Measurements from ENCODE around the gene TASP1.
"Not testable (repeated sequence)": the region's sequence is repeated elsewhere in the genome, so short reads cannot be mapped to it uniquely, and the experiment has no call there.

TASP1 gene

DNA sequence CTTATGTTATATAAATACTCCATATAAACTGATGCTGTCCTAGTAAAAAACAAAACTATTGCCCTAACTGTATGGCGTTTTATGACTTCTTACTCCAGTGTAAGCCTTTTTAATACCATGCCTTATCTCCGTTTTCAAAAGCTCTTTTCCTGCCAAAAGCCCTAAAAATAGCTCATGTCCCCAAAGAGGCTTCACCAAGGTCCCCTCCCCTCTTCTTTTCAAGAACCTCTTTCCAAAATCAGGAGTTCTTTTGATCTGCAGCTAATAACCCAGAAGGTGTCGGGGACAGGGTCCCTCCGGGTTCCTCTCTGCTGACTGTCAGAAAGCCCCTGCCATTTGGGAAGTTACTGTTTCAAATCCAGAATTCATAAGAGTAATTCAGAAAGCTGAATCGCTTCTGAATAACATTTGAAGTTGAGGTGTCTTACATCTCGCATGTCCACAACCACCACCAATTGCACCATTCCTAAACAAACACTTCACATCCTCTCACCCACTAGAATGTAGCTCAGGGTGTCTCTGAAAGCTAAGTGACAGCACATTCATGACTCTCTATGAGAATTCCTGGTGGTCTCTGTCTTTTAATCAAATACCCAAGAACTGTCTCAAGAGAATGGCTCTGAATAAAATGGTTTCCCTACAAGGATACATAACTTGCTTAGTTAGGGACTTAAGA is 13.3 kb downstream of the TASP1 start:
- Histone ChIP-seq H3K27me3 (no peaks in the 10 kb centered on the region), H3K9me3 (replicated peaks in 1 of 11) (no peaks in the 10 kb centered on the region), H3K36me3 (peaks cover 33 to 73% (median 58%) of the 10 kb centered on the region in 11 experiments), H3K4me2 (no peak overlapping the region), H3K27ac (no peak overlapping the region), H4K20me1 (peaks cover 0 to 26% (median 0%) of the 10 kb centered on the region in 11 experiments; a peak in 7 of 22 replicates), H3K4me3 (no peak overlapping the region), H3K4me1 (peaks cover 0 to 5% (median 0%) of the 10 kb centered on the region in 10 experiments; a peak in 1 of 20 replicates), H3K9ac (no peak overlapping the region)
- TF ChIP-seq Cebpa-rat (IDR thresholded peaks at IDR 0.05) = no peak

DNA sequence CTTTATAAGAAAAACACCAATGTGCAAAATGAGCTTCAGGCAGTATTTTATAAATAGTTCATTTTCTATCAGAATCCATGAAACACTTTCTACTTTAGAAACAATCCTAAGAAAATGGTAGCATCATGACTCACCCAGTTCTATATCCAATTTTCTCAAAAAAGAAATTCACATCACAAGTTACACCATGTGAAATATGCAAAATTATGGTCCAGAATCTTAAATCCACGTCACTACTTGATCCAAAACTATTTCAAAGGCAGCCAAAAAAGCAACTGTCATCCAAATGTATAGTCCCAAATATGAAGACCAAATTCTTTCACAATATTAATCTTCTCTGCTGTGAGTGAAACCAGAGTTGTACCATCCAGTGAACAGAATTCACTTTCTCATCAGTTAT is 19.3 kb downstream of the TASP1 start:
- H3K9me3 ChIP-seq (replicated peaks in 1 of 11); H3K4me1 ChIP-seq; H4K20me1 ChIP-seq; H3K4me3 ChIP-seq; H3K27ac ChIP-seq; H3K27me3 ChIP-seq; H3K4me2 ChIP-seq; H3K9ac ChIP-seq: not testable (repeated sequence)
- peaks cover 9 to 52% (median 26%) of the 10 kb centered on the region in 11 experiments; a peak in 19 of 22 replicates for H3K36me3 ChIP-seq

DNA sequence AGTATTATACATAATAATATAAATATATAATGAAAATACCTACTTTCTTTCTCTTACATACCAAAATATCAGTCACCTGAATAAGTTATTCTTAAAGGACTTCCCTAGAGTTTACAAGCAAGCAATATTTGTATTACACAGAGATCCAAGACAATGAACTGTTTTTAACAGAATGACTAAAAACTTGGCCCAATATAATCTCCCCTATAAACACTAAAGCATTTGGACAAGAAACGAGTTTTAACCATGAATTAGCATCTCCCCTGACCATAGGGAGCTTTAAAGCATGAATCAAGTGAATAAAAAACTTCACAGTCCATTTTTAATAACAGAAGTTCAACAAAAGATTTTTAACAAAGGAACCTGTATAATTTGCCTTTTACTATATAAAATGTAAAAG is 20.3 kb downstream of the TASP1 start:
- not testable (repeated sequence) for H4K20me1 ChIP-seq; H3K27me3 ChIP-seq; H3K4me1 ChIP-seq; H3K27ac ChIP-seq; H3K9me3 ChIP-seq (replicated peaks in 1 of 11); H3K4me2 ChIP-seq; H3K9ac ChIP-seq; H3K4me3 ChIP-seq
- peaks cover 9 to 53% (median 26%) of the 10 kb centered on the region in 11 experiments; a peak in 19 of 22 replicates for H3K36me3 ChIP-seq

DNA sequence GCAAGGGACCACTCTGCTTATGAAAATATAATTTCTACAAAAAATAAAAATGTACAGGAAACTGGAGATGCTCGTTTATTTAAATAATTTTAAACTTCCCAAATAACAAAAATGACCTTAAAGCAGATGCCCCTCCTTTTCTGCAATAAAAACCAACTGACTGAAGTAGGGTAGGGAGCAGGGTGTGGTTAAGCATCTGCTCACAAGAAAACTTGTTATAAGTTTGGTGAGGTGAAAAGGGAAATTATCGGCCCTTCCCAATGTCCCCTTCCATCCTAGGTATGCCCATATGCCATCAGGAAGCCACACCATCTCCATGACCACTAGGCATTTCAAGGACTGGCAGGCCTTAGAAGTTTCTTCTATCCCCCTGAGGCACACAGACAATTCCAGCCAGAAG is 21.1 kb downstream of the TASP1 start:
- H4K20me1 ChIP-seq; H3K4me2 ChIP-seq; H3K9me3 ChIP-seq (replicated peaks in 1 of 11); H3K4me3 ChIP-seq; H3K27me3 ChIP-seq; H3K27ac ChIP-seq; H3K9ac ChIP-seq; H3K4me1 ChIP-seq: not testable (repeated sequence)
- peaks cover 9 to 44% (median 29%) of the 10 kb centered on the region in 11 experiments; a peak in 19 of 22 replicates for H3K36me3 ChIP-seq

DNA sequence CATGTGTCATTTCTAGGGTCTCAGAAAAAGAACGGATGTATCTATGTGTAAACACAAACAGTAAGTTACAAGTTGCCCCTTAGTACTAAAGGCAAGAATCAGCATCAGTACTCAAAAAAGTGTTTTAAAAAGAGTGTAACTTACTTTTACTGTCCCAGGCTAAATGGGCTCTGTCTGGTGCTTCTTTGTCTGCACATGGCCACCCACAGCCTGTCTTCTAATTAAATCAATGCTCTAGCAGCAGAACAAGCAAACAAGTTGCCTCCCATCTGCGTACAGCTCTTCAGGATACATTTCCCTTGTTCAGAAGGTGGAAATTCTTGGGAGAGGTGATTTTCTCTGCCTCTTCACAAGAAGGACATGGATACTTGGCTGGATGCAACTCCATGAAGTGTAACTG is 22.0 kb downstream of the TASP1 start:
- H3K9ac ChIP-seq; H3K4me3 ChIP-seq; H3K4me2 ChIP-seq; H4K20me1 ChIP-seq; H3K27ac ChIP-seq; H3K4me1 ChIP-seq; H3K27me3 ChIP-seq; H3K9me3 ChIP-seq (replicated peaks in 1 of 11): not testable (repeated sequence)
- H3K36me3 ChIP-seq = peaks cover 9 to 36% (median 21%) of the 10 kb centered on the region in 11 experiments; a peak in 17 of 22 replicates

DNA sequence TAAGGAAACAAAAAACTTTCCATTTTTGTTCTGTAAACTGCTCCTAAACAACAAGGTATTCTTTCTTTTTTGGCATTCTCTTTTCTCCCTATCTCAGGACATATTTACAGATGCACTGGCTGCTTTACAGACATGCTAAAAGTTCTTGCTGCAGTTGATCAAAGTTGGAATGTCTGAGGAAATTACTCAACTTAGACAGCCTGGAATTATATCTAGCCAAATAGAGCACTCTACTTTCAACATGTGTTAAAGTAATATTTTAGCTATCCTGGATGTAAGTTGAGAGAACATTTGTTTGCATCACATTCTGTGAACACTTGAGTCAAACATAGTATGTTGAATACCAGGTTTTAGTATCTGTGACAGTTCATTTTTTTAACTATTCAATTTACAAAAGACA is 24.8 kb downstream of the TASP1 start:
- H3K36me3 ChIP-seq = peaks cover 13 to 53% (median 35%) of the 10 kb centered on the region in 11 experiments; a peak in 21 of 22 replicates
- no peak overlapping the region for H3K27ac ChIP-seq
- no peaks in the 10 kb centered on the region for H3K9me3 ChIP-seq (replicated peaks in 1 of 11)
- no peaks in the 10 kb centered on the region for H3K4me1 ChIP-seq
- H4K20me1 ChIP-seq = 0 out of 22 replicates have a peak, but pooled peaks cover 0 to 3% (median 0%) of the 10 kb centered on the region in 11 experiments
- no peak overlapping the region for H3K9ac ChIP-seq
- no peaks in the 10 kb centered on the region for H3K27me3 ChIP-seq
- no peak overlapping the region for H3K4me2 ChIP-seq
- H3K4me3 ChIP-seq = no peak overlapping the region
- TF ChIP-seq Cebpa-rat (IDR thresholded peaks at IDR 0.05) = no peak

DNA sequence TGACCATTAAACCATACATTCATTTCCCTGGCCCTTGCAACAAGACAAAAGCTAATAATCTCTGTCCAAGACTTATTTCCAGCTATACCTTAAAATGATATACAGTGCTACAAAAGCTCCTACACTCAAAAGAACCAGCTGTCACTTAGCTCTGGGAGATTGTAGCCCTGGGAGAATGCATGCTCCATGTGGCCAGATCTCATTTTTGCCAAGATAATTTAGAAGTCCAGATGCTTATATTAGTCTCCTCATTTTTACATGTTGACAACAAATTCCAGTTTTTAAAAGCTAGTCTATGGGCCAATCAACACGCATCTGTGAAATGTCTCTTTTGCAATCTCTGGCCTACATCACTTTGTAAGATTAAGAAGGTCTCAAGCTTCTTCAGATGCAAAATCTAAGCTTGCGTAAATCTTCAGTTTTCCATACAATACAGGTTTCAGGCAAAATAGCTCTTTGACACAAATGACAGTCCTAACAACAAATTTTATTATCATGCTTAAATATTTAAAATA is 27.1 kb downstream of the TASP1 start:
- Histone ChIP-seq H3K4me3 (no peak overlapping the region), H3K9ac (no peak overlapping the region), H3K4me1 (no peaks in the 10 kb centered on the region), H3K27me3 (no peaks in the 10 kb centered on the region), H3K27ac (no peak overlapping the region), H3K36me3 (peaks cover 12 to 57% (median 31%) of the 10 kb centered on the region in 11 experiments; a peak in 20 of 22 replicates), H3K9me3 (replicated peaks in 1 of 11) (no peaks in the 10 kb centered on the region), H4K20me1 (no peaks in the 10 kb centered on the region), H3K4me2 (no peak overlapping the region)
- TF ChIP-seq Cebpa-rat (IDR thresholded peaks at IDR 0.05) = no peak

DNA sequence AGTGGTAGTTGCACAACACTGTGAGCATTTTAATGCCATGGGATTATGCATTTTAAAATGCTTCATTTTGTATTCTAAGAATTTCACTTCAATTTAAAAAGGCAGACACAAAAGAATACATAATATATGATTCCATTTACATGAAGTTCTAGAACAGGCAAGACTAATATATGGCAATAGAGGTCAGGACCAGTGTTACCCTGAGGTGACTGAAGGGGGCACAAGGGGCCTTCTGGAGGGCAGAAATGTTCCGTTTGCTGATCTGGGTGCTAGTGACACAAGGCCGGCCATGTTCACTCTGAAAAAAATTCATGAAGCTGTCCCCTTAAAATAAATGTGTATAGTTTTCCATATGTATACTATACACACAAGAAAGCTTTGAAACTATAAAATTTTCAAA is 28.5 kb downstream of the TASP1 start:
- Histone ChIP-seq H3K27ac (no peak overlapping the region), H3K4me3 (no peak overlapping the region), H3K9ac (no peak overlapping the region), H3K27me3 (no peaks in the 10 kb centered on the region), H3K9me3 (replicated peaks in 1 of 11) (no peaks in the 10 kb centered on the region), H4K20me1 (no peaks in the 10 kb centered on the region), H3K36me3 (peaks cover 8 to 57% (median 28%) of the 10 kb centered on the region in 11 experiments; a peak in 18 of 22 replicates), H3K4me2 (no peak overlapping the region), H3K4me1 (no peaks in the 10 kb centered on the region)
- no peak for TF ChIP-seq Cebpa-rat (IDR thresholded peaks at IDR 0.05)

DNA sequence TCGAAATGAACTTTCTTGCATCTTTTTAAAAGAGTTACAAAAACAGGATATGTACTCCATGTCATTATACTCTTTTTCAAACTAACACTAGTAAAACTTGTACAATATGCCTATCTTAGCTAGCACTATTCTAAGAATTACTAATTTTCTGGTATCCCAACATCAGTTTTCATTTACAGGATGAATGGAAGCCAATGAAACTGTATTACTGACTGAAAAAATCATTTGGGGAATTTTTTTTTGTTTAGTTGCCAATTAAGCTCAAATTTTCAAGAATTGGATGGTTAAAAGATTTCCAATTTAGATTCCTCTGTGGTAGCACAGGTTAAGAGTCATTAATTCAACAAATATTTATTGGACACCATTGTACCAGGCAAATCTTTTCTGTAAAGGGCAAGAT is 30.7 kb downstream of the TASP1 start:
- Histone ChIP-seq H3K9ac (no peak overlapping the region), H3K36me3 (peaks cover 18 to 63% (median 36%) of the 10 kb centered on the region in 11 experiments; a peak in 20 of 22 replicates), H3K4me3 (no peak overlapping the region), H3K4me1 (no peaks in the 10 kb centered on the region), H3K27ac (no peak overlapping the region), H3K9me3 (replicated peaks in 1 of 11) (peaks cover 0 to 3% (median 0%) of the 10 kb centered on the region in 11 experiments; a peak in 2 of 22 replicates), H3K27me3 (no peaks in the 10 kb centered on the region), H4K20me1 (no peaks in the 10 kb centered on the region), H3K4me2 (no peak overlapping the region)
- no peak for TF ChIP-seq Cebpa-rat (IDR thresholded peaks at IDR 0.05)

DNA sequence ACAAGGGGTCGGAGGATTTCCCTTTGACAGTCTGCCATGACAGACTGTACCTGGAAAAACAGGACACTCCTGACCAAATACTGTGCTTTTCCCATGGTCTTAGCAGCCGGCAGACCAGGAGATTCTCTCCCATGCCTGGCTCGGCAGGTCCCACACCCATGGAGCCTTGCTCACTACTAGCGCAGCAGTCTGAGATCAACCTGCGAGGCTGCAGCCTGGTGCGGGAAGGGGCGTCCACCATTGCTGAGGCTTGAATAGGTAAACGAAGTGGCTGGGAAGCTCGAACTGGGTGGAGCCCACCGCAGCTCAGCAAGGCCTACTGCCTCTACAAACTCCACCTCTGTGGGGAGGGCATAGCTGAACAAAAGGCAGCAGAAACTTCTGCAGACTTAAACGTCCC is 45.3 kb downstream of the TASP1 start:
- not testable (repeated sequence) for H3K4me1 ChIP-seq

More for the DNA sequence above, 45.3 kb downstream of the TASP1 start:
- H3K9ac ChIP-seq, H3K27ac ChIP-seq, H3K4me3 ChIP-seq, H3K4me2 ChIP-seq, H3K27me3 ChIP-seq, H4K20me1 ChIP-seq: not testable (repeated sequence)
- Histone ChIP-seq H3K36me3 (peaks cover 3 to 34% (median 18%) of the 10 kb centered on the region in 11 experiments; a peak in 16 of 22 replicates), H3K9me3 (replicated peaks in 1 of 11) (peaks cover 0 to 19% (median 9%) of the 10 kb centered on the region in 11 experiments; a peak in 10 of 22 replicates)
